Activated T-cell treated with anti-CD3 and anti-CD28 coated beads, Interleukin-2, amount 50 U/mL, for 72 hours (primary cell): ENCODE measurements around the gene LPP. TPM values are rescaled to one million over a fixed set of nuclear protein-coding genes. Genes with fewer than 3 reads are reported as not detected.

ENCODE experiments used
- ATAC-seq, 2 donors: fragments of 150-1000 bp; cut with Tn5 transposase; replicated peaks in 1 of 2; 2 replicates each; pipeline ENCODE4 v1.10.0; 2021; ENCODE audit warnings: moderate library complexity in 2 of 2, mild to moderate bottlenecking in 1 of 2
- DNase-seq, 2 donors: peaks; one replicate each; pipeline ENCODE4 v3.0.0; 2021 to 2022; ENCODE audit warnings: mixed read lengths in 1 of 2
- H3K27ac Mint-ChIP-seq: one replicate; pipeline ENCODE4 v1.8.0; 2022; ENCODE audit warnings: mild to moderate bottlenecking, moderate library complexity, mixed read lengths
- H3K27me3 Mint-ChIP-seq: one replicate; pipeline ENCODE4 v1.8.0; 2022; ENCODE audit warnings: low read depth, mixed read lengths
- H3K36me3 Mint-ChIP-seq, 2 donors: one replicate each; pipeline ENCODE4 v1.8.0; 2022; ENCODE audit warnings: mixed read lengths in 2 of 2, mild to moderate bottlenecking in 1 of 2; ENCODE audit not compliant: insufficient read depth in 2 of 2
- H3K4me1 Mint-ChIP-seq: one replicate; pipeline ENCODE4 v1.8.0; 2022; ENCODE audit warnings: low read depth, mixed read lengths
- H3K4me3 Mint-ChIP-seq, 2 donors: one replicate each; pipeline ENCODE4 v1.8.0; 2022; ENCODE audit warnings: mild to moderate bottlenecking in 2 of 2, mixed read lengths in 2 of 2, moderate library complexity in 2 of 2
- H3K9me3 Mint-ChIP-seq, 2 donors: one replicate each; pipeline ENCODE4 v1.8.0; 2022; ENCODE audit warnings: mixed read lengths in 2 of 2
- total RNA-seq, 2 donors: library from RNA; stranded (reverse); gene quantifications; one replicate each; pipeline ENCODE4 v1.2.3, GENCODE V29; 2022

LPP gene
- total RNA-seq, 2 donors from 2014 or later = 50.4 to 67.7 TPM

GRCh38 chr3:188391592-188391991 lies 237.6 kb downstream of the LPP start:
- peak; percentile 39 to 65 for ATAC-seq
- Mint-ChIP-seq H3K9me3 (no peaks in the 10 kb centered on the region), H3K4me3 (peak overlapping the region in 1 of 2 donors; percentile 50), H3K4me1 (peaks cover 37% of the 10 kb centered on the region), H3K36me3 (no peaks in the 10 kb centered on the region), H3K27me3 (no peaks in the 10 kb centered on the region), H3K27ac (peak overlapping the region; percentile 70)
- peak in 1 of 2 donors; percentile 22 for DNase-seq

- H3K27ac Mint-ChIP-seq = peak overlapping the region; percentile 70
- DNase-seq (no peak), ATAC-seq (no peak)
- no peaks in the 10 kb centered on the region for H3K27me3 Mint-ChIP-seq
- no peaks in the 10 kb centered on the region for H3K36me3 Mint-ChIP-seq
- H3K9me3 Mint-ChIP-seq = no peaks in the 10 kb centered on the region
- peak overlapping the region in 1 of 2 donors; percentile 50 for H3K4me3 Mint-ChIP-seq
- peaks cover 42% of the 10 kb centered on the region for H3K4me1 Mint-ChIP-seq
Measured at GRCh38 chr3:188392076-188392475, 238.1 kb downstream of the LPP start.

- no peak overlapping the region for H3K4me3 Mint-ChIP-seq
- H3K9me3 Mint-ChIP-seq = no peaks in the 10 kb centered on the region
- no peaks in the 10 kb centered on the region for H3K27me3 Mint-ChIP-seq
- H3K4me1 Mint-ChIP-seq = peaks cover 55% of the 10 kb centered on the region
- DNase-seq (no peak), ATAC-seq (no peak)
- no peaks in the 10 kb centered on the region for H3K36me3 Mint-ChIP-seq
- H3K27ac Mint-ChIP-seq = no peak overlapping the region
Measured at GRCh38 chr3:188394623-188395022, 240.7 kb downstream of the LPP start.

GRCh38 chr3:188396251-188396650 lies 242.3 kb downstream of the LPP start:
- no peaks in the 10 kb centered on the region for H3K9me3 Mint-ChIP-seq
- peaks cover 55% of the 10 kb centered on the region for H3K4me1 Mint-ChIP-seq
- H3K27me3 Mint-ChIP-seq = no peaks in the 10 kb centered on the region
- no peak for DNase-seq
- no peaks in the 10 kb centered on the region for H3K36me3 Mint-ChIP-seq
- no peak overlapping the region for H3K27ac Mint-ChIP-seq
- no peak for ATAC-seq
- H3K4me3 Mint-ChIP-seq = no peak overlapping the region

- Mint-ChIP-seq H3K4me1 (peaks cover 55% of the 10 kb centered on the region), H3K27ac (no peak overlapping the region), H3K4me3 (peak overlapping the region; percentile 54 to 76), H3K36me3 (no peaks in the 10 kb centered on the region), H3K27me3 (no peaks in the 10 kb centered on the region), H3K9me3 (no peaks in the 10 kb centered on the region)
- no peak for ATAC-seq
- no peak for DNase-seq
Measured at GRCh38 chr3:188396900-188397299, 242.9 kb downstream of the LPP start.

GRCh38 chr3:188397766-188398705 lies 244.1 kb downstream of the LPP start:
- ATAC-seq = no peak
- Mint-ChIP-seq H3K36me3 (no peaks in the 10 kb centered on the region), H3K4me3 (peak overlapping the region; percentile 54 to 76), H3K4me1 (peaks cover 60% of the 10 kb centered on the region), H3K27me3 (no peaks in the 10 kb centered on the region), H3K9me3 (peaks cover 0 to 2% of the 10 kb centered on the region in 2 donors), H3K27ac (no peak overlapping the region)
- no peak for DNase-seq

GRCh38 chr3:188400494-188401243 lies 246.7 kb downstream of the LPP start:
- Mint-ChIP-seq H3K4me3 (peak overlapping the region; percentile 23 to 36), H3K27ac (peak overlapping the region; percentile 21), H3K36me3 (no peaks in the 10 kb centered on the region)

GRCh38 chr3:188401244-188401993 lies 247.5 kb downstream of the LPP start:
- DNase-seq (no peak), ATAC-seq (no peak)
- Mint-ChIP-seq H3K4me3 (peak overlapping the region in 1 of 2 donors; percentile 36), H3K36me3 (no peaks in the 10 kb centered on the region), H3K4me1 (peaks cover 69% of the 10 kb centered on the region), H3K9me3 (peaks cover 0 to 2% of the 10 kb centered on the region in 2 donors), H3K27me3 (no peaks in the 10 kb centered on the region), H3K27ac (peak overlapping the region; percentile 79)

More at GRCh38 chr3:188400494-188401243, 246.7 kb downstream of the LPP start:
- ATAC-seq = peak; percentile 83 to 86
- H3K4me1 Mint-ChIP-seq = peaks cover 69% of the 10 kb centered on the region
- no peaks in the 10 kb centered on the region for H3K27me3 Mint-ChIP-seq
- H3K9me3 Mint-ChIP-seq = peaks cover 0 to 2% of the 10 kb centered on the region in 2 donors
- DNase-seq = peak; percentile 23 to 33

- no peaks in the 10 kb centered on the region for H3K27me3 Mint-ChIP-seq
- peaks cover 2% of the 10 kb centered on the region in 2 donors for H3K36me3 Mint-ChIP-seq
- peak overlapping the region in 1 of 2 donors; percentile 37 for H3K4me3 Mint-ChIP-seq
- H3K4me1 Mint-ChIP-seq = peaks cover 61% of the 10 kb centered on the region
- H3K27ac Mint-ChIP-seq = no peak overlapping the region
- H3K9me3 Mint-ChIP-seq = peaks cover 0 to 2% of the 10 kb centered on the region in 2 donors
- no peak for DNase-seq
- ATAC-seq = no peak
Measured at GRCh38 chr3:188402229-188402628, 248.3 kb downstream of the LPP start.

- Mint-ChIP-seq H3K4me1 (peaks cover 49% of the 10 kb centered on the region), H3K36me3 (peaks cover 2% of the 10 kb centered on the region in 2 donors), H3K27me3 (no peaks in the 10 kb centered on the region), H3K4me3 (no peak overlapping the region), H3K27ac (peak overlapping the region; percentile 20), H3K9me3 (peaks cover 0 to 2% of the 10 kb centered on the region in 2 donors)
- DNase-seq (no peak), ATAC-seq (no peak)
Measured at GRCh38 chr3:188403404-188403803, 249.4 kb downstream of the LPP start.

GRCh38 chr3:188404124-188404523 lies 250.2 kb downstream of the LPP start:
- H3K4me3 Mint-ChIP-seq = no peak overlapping the region
- no peak overlapping the region for H3K27ac Mint-ChIP-seq
- ATAC-seq (no peak), DNase-seq (no peak)
- H3K4me1 Mint-ChIP-seq = peaks cover 42% of the 10 kb centered on the region
- H3K36me3 Mint-ChIP-seq = peaks cover 2 to 4% of the 10 kb centered on the region in 2 donors
- H3K27me3 Mint-ChIP-seq = no peaks in the 10 kb centered on the region
- H3K9me3 Mint-ChIP-seq = peaks cover 0 to 2% of the 10 kb centered on the region in 2 donors

- Mint-ChIP-seq H3K4me3 (no peak overlapping the region), H3K27me3 (no peaks in the 10 kb centered on the region), H3K9me3 (peaks cover 0 to 2% of the 10 kb centered on the region in 2 donors), H3K4me1 (peaks cover 38% of the 10 kb centered on the region), H3K36me3 (peaks cover 2 to 4% of the 10 kb centered on the region in 2 donors), H3K27ac (no peak overlapping the region)
- no peak for ATAC-seq
- no peak for DNase-seq
Measured at GRCh38 chr3:188404701-188405100, 250.7 kb downstream of the LPP start.
